ENCODE measurements around the gene MMGT1. TPM values are rescaled to one million over a fixed set of nuclear protein-coding genes. Genes with fewer than 3 reads are reported as not detected.

Gene MMGT1
- total RNA-seq, 1 donor from 2014 or later: 11.2 TPM

- Histone ChIP-seq H3K4me1 (no peaks in the 10 kb centered on the region), H3K4me3 (no peak overlapping the region), H3K27me3 (no peaks in the 10 kb centered on the region), H3K27ac (no peak overlapping the region), H3K36me3 (no peaks in the 10 kb centered on the region), H3K9me3 (no peaks in the 10 kb centered on the region)
- intact Hi-C loops (cut with DNase I): no loop called here
- TF ChIP-seq CTCF (IDR thresholded peaks at IDR 0.05): no peak
- DNase-seq (ENCODE audit: low spot score in 2 of 2): no peak
Observed at GRCh38 chrX:136015016-136015415, 41.2 kb upstream of the MMGT1 start.

GRCh38 chrX:135988245-135988644, 14.5 kb upstream of the MMGT1 start:
- peaks cover 0 to 3% of the 10 kb centered on the region in 2 donors for H3K4me1 ChIP-seq
- H3K27ac ChIP-seq: no peak overlapping the region
- H3K27me3 ChIP-seq: no peaks in the 10 kb centered on the region
- intact Hi-C loops (cut with DNase I): no loop called here
- H3K4me3 ChIP-seq: no peak overlapping the region
- TF ChIP-seq CTCF (IDR thresholded peaks at IDR 0.05): no peak
- no peak for DNase-seq (ENCODE audit: low spot score in 2 of 2)
- no peaks in the 10 kb centered on the region for H3K9me3 ChIP-seq
- no peaks in the 10 kb centered on the region for H3K36me3 ChIP-seq

GRCh38 chrX:135985973-135986310, 12.2 kb upstream of the MMGT1 start:
- no peak for DNase-seq (ENCODE audit: low spot score in 2 of 2)
- Histone ChIP-seq H3K27ac (peak overlapping the region; percentile 76), H3K4me3 (peak overlapping the region; percentile 60 to 73), H3K4me1 (peaks cover 0 to 3% of the 10 kb centered on the region in 2 donors), H3K9me3 (no peaks in the 10 kb centered on the region), H3K27me3 (no peaks in the 10 kb centered on the region), H3K36me3 (no peaks in the 10 kb centered on the region)
- no peak for TF ChIP-seq CTCF (IDR thresholded peaks at IDR 0.05)
- intact Hi-C loops (cut with DNase I): no loop called here

GRCh38 chrX:135985157-135985972, 11.6 kb upstream of the MMGT1 start, which contains the start of gene SLC9A6:
Gene SLC9A6, plus strand, starts transcription at chrX:135985435. Its CDS starts 224 bp downstream, at chrX:135985659.
- no peaks in the 10 kb centered on the region for H3K27me3 ChIP-seq

GRCh38 chrX:135984791-135985156, 11.0 kb upstream of the MMGT1 start:
- Histone ChIP-seq H3K36me3 (no peaks in the 10 kb centered on the region), H3K9me3 (no peaks in the 10 kb centered on the region), H3K4me1 (peaks cover 0 to 3% of the 10 kb centered on the region in 2 donors), H3K27ac (peak overlapping the region; percentile 76), H3K4me3 (peak overlapping the region; percentile 60 to 73), H3K27me3 (no peaks in the 10 kb centered on the region)
- DNase-seq (ENCODE audit: low spot score in 2 of 2): no peak
- TF ChIP-seq CTCF (IDR thresholded peaks at IDR 0.05): no peak
- intact Hi-C loops (cut with DNase I): no loop called here

More at GRCh38 chrX:135985157-135985972, 11.6 kb upstream of the MMGT1 start, which contains the start of gene SLC9A6:
- no peaks in the 10 kb centered on the region for H3K9me3 ChIP-seq
- no peak for TF ChIP-seq CTCF (IDR thresholded peaks at IDR 0.05)
- no peaks in the 10 kb centered on the region for H3K36me3 ChIP-seq
- peak within 1 kb of the TSS; percentile 60 to 73 for H3K4me3 ChIP-seq
- DNase-seq (ENCODE audit: low spot score in 2 of 2): peak in 1 of 2 donors; percentile 80
- H3K27ac ChIP-seq: peak within 1 kb of the TSS; percentile 76
- H3K4me1 ChIP-seq: peaks cover 0 to 3% of the 10 kb centered on the region in 2 donors
- intact Hi-C loops (cut with DNase I): no loop called here

All from ascending aorta (tissue), 2 donors.